DND-41 (cell line): ENCODE data around the gene ZNF521.

ENCODE experiments used
- ATAC-seq: fragments of 200-7000 bp; cut with Tn5 transposase; 3 replicates; pipeline ENCODE4 v1.9.1; 2021; ENCODE audit warnings: low read depth; ENCODE audit not compliant: insufficient read depth
- DNase-seq: peaks from one replicate; pipeline ENCODE4 v3.0.0-alpha.2; 2020
- H2AFZ ChIP-seq: 2 replicates; pipeline ENCODE4 v1.6.0; 2012; ENCODE audit warnings: low read depth, low read length
- H3K27ac ChIP-seq: 2 replicates; pipeline ENCODE4 v1.5.1; 2012; ENCODE audit warnings: low read length, inconsistent platforms
- H3K27me3 ChIP-seq: fragments of 200-600 bp; sonication (generic); 2 replicates; pipeline ENCODE4 v1.6.0; 2012; ENCODE audit warnings: low read length, mild to moderate bottlenecking, inconsistent platforms; ENCODE audit not compliant: insufficient read depth, poor library complexity
- H3K36me3 ChIP-seq: 2 replicates; pipeline ENCODE4 v1.5.1; 2012; ENCODE audit warnings: low read length, inconsistent platforms; ENCODE audit not compliant: insufficient read depth
- H3K4me1 ChIP-seq: 2 replicates; pipeline ENCODE4 v1.5.1; 2012; ENCODE audit warnings: mild to moderate bottlenecking, low read length; ENCODE audit not compliant: insufficient read depth
- H3K4me2 ChIP-seq: 2 replicates; pipeline ENCODE4 v1.6.0; 2012; ENCODE audit warnings: mild to moderate bottlenecking, moderate library complexity, low read length, inconsistent platforms; ENCODE audit not compliant: insufficient read depth
- H3K4me3 ChIP-seq, 2 experiments: fragments of 200-600 bp in 1 of 2; shearing (Covaris generic) in 1 of 2; 2 replicates each; pipeline ENCODE4 v1.5.1; 2012 to 2016; ENCODE audit warnings: inconsistent platforms in 2 of 2, low read length in 2 of 2, mild to moderate bottlenecking in 2 of 2, low read depth in 1 of 2, moderate library complexity in 1 of 2
- H3K79me2 ChIP-seq: 2 replicates; pipeline ENCODE4 v1.6.0; 2012; ENCODE audit warnings: low read length, inconsistent platforms; ENCODE audit not compliant: insufficient read depth
- H3K9ac ChIP-seq: 2 replicates; pipeline ENCODE4 v1.6.0; 2012; ENCODE audit warnings: low read depth, mild to moderate bottlenecking, inconsistent platforms, low read length, moderate library complexity
- H3K9me3 ChIP-seq: 2 replicates; pipeline ENCODE4 v1.5.1; 2012; ENCODE audit warnings: low read length, moderate library complexity, mild to moderate bottlenecking, inconsistent platforms; ENCODE audit not compliant: insufficient read depth, severe bottlenecking
- H4K20me1 ChIP-seq: 2 replicates; pipeline ENCODE4 v1.6.0; 2012; ENCODE audit warnings: low read length; ENCODE audit not compliant: insufficient read depth
- EZH2 ChIP-seq: IDR thresholded peaks from 3 replicates; pipeline ENCODE4 v1.6.1; 2012; ENCODE audit warnings: borderline replicate concordance, low read depth, mild to moderate bottlenecking, moderate library complexity, low read length, inconsistent platforms; ENCODE audit not compliant: severe bottlenecking
- TF ChIP-seq, protein P1 (sequence below): IDR thresholded peaks from 2 replicates; pipeline ENCODE4 v1.5.1; 2012; ENCODE audit warnings: borderline replicate concordance, low read length, moderate library complexity, mild to moderate bottlenecking; ENCODE audit not compliant: poor library complexity, severe bottlenecking; ENCODE audit errors: extremely low read depth

The ZNF521 gene

DNA sequence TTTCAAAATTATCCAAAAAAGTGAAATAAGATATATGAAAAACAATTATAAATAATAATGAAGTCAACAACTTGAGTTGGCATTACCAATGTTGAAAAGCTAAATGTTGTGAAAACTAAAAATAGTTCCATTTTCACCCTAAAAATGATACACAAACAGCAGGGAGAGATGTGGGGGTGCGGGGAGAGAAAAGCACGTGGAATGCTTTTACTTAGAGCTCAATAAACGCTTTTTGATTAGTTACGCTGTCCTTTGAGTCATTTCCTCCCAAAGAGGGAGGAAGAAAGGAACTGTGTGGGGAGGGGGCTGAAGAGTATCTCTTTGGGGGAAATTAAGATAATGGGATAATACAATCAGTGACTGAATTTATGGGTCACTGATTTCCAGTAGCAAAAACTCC lies 29.2 kb downstream of the ZNF521 start:
- Histone ChIP-seq H3K27ac (no peak overlapping the region), H3K36me3 (no peaks in the 10 kb centered on the region), H3K4me2 (no peak overlapping the region), H3K4me1 (no peaks in the 10 kb centered on the region), H2AFZ (no peak overlapping the region), H3K9ac (no peak overlapping the region), H3K27me3 (no peaks in the 10 kb centered on the region), H3K79me2 (no peaks in the 10 kb centered on the region), H3K9me3 (no peaks in the 10 kb centered on the region), H3K4me3 (no peak overlapping the region), H4K20me1 (no peaks in the 10 kb centered on the region)
- no peak for TF ChIP-seq EZH2
- TF ChIP-seq, protein P1, sequence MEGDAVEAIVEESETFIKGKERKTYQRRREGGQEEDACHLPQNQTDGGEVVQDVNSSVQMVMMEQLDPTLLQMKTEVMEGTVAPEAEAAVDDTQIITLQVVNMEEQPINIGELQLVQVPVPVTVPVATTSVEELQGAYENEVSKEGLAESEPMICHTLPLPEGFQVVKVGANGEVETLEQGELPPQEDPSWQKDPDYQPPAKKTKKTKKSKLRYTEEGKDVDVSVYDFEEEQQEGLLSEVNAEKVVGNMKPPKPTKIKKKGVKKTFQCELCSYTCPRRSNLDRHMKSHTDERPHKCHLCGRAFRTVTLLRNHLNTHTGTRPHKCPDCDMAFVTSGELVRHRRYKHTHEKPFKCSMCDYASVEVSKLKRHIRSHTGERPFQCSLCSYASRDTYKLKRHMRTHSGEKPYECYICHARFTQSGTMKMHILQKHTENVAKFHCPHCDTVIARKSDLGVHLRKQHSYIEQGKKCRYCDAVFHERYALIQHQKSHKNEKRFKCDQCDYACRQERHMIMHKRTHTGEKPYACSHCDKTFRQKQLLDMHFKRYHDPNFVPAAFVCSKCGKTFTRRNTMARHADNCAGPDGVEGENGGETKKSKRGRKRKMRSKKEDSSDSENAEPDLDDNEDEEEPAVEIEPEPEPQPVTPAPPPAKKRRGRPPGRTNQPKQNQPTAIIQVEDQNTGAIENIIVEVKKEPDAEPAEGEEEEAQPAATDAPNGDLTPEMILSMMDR: no peak
- DNase-seq: no peak
- no peak for ATAC-seq

DNA sequence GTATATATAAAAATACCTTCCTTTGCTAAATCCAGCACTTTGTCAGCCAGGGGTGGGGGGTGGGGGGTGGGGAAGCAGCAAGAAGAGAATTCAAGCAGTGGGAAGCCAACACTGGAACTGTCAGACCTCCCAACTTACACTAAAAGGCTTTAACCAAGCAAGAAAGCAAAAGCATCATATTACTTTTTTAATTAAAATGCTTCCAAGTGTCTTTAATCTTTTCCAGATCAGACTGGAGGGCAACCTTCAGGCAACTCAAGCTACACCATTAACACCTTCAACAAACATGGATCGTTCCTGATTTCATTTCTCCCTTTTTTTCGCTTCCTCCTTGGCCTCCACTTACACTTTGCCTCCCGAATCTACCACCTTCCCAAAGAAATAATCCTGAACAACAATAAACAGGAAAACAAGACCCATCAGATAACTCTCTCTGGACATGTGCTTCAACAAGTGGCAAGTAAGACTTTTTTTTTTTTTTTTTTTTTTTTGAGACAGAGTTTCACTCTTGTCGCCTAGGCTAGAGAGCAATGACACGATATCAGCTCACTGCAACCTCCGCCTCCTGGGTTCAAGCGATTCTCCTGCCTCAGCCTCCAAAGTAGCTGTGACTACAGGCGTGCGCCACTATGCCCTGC lies 35.5 kb downstream of the ZNF521 start:
- H2AFZ ChIP-seq: no peak overlapping the region
- H3K27me3 ChIP-seq: peaks cover 2% of the 10 kb centered on the region
- no peak overlapping the region for H3K4me2 ChIP-seq
- H3K9ac ChIP-seq: no peak overlapping the region
- no peak overlapping the region for H3K27ac ChIP-seq
- TF ChIP-seq, protein P1: no peak
- TF ChIP-seq EZH2: no peak
- H4K20me1 ChIP-seq: no peaks in the 10 kb centered on the region
- DNase-seq (no peak), ATAC-seq (no peak)
- H3K79me2 ChIP-seq: no peaks in the 10 kb centered on the region
- H3K4me3 ChIP-seq: no peak overlapping the region
- no peaks in the 10 kb centered on the region for H3K9me3 ChIP-seq
- no peaks in the 10 kb centered on the region for H3K36me3 ChIP-seq
- no peaks in the 10 kb centered on the region for H3K4me1 ChIP-seq

DNA sequence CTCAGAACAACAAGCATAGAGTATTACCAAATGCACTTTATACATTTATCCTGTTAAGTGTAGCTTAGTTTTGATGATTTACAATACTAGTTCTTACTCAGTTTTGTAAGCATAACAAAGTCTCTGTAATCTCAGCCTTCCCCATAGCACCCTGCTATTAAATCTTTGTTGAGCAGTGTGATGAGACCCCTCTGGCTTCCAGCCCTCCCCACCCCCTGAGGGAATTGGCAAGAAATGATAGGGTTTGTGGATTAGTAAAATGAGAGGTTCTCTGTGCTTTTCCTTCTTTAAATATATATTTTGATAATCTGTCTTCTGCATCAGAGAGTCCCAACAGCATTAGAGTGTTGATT lies 37.2 kb downstream of the ZNF521 start:
- no peaks in the 10 kb centered on the region for H3K4me1 ChIP-seq
- H3K36me3 ChIP-seq: no peaks in the 10 kb centered on the region
- H2AFZ ChIP-seq: no peak overlapping the region
- no peaks in the 10 kb centered on the region for H4K20me1 ChIP-seq
- no peaks in the 10 kb centered on the region for H3K79me2 ChIP-seq
- no peaks in the 10 kb centered on the region for H3K9me3 ChIP-seq
- DNase-seq (no peak), ATAC-seq (no peak)
- H3K27me3 ChIP-seq: peaks cover 2% of the 10 kb centered on the region
- no peak overlapping the region for H3K27ac ChIP-seq
- TF ChIP-seq, protein P1: no peak
- no peak overlapping the region for H3K4me2 ChIP-seq
- no peak overlapping the region for H3K9ac ChIP-seq
- no peak overlapping the region for H3K4me3 ChIP-seq
